Ishikawa (cell line): Measurements from ENCODE around the gene TMCO2.

Source experiments
- CEBPB ChIP-seq: IDR thresholded peaks from 2 replicates; pipeline ENCODE4 v1.6.1; 2012
- CREB1 ChIP-seq: IDR thresholded peaks from 2 replicates; pipeline ENCODE4 v1.6.1; 2012; ENCODE audit warnings: low read depth
- EGR1 ChIP-seq: IDR thresholded peaks from 2 replicates; pipeline ENCODE4 v1.6.1; 2012
- EP300 ChIP-seq: IDR thresholded peaks from 2 replicates; pipeline ENCODE4 v1.6.1; 2012; ENCODE audit warnings: borderline replicate concordance
- FOXM1 ChIP-seq: IDR thresholded peaks from 2 replicates; pipeline ENCODE4 v1.6.1; 2012; ENCODE audit warnings: low read depth, borderline replicate concordance
- NFIC ChIP-seq: IDR thresholded peaks from 2 replicates; pipeline ENCODE4 v1.6.1; 2012
- RAD21 ChIP-seq: IDR thresholded peaks from 2 replicates; pipeline ENCODE4 v1.6.1; 2012; ENCODE audit warnings: low read depth
- REST ChIP-seq: IDR thresholded peaks from 2 replicates; pipeline ENCODE4 v1.6.1; 2012; ENCODE audit warnings: low read depth, mild to moderate bottlenecking
- TAF1 ChIP-seq: IDR thresholded peaks from 2 replicates; pipeline ENCODE4 v1.6.1; 2012; ENCODE audit warnings: low read depth, mild to moderate bottlenecking
- TCF12 ChIP-seq: IDR thresholded peaks from 2 replicates; pipeline ENCODE4 v1.6.1; 2012; ENCODE audit warnings: low read depth
- TEAD4 ChIP-seq: IDR thresholded peaks from 2 replicates; pipeline ENCODE4 v1.6.1; 2012
- YY1 ChIP-seq: IDR thresholded peaks from 2 replicates; pipeline ENCODE4 v1.6.1; 2012; ENCODE audit warnings: low read depth
- ZBTB7A ChIP-seq: IDR thresholded peaks from 2 replicates; pipeline ENCODE4 v1.6.1; 2012; ENCODE audit warnings: low read depth
- TF ChIP-seq, protein P1 (sequence below): IDR thresholded peaks from 2 replicates; pipeline ENCODE4 v1.6.1; 2012
- TF ChIP-seq, protein P2 (sequence below): IDR thresholded peaks from 2 replicates; pipeline ENCODE4 v1.6.1; 2012

The TMCO2 gene

DNA sequence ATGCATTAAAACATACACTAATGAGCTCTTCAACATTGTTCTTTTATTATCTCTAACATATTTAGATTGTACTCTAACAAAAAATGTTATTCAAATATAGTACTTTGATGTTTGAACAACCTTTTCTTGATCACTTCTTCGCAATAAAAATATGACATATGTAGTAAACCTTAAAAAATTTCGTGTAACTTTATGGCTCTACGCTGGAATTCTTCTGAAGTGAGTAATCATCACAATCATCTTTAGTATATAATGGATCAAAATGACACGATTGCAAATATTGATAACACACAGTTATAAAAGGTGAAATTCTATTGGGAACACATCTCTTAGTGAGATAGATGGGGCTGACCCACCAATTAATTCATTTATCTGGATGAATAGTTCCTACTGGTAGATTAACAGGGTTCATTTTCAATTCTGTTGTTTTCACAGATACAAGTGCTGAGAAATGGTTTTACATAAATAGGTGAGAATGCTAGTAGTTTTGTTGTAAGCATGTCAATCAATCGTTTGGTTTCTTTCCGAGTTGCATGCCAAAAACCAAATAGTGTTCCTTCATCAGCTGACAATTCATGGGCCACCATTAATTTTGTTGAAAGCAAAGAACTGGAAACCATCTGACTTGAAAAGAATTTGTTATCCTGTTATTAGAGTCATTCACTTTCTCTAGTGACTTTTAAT is 8.8 kb downstream of the TMCO2 start:
- no peak for TF ChIP-seq EGR1
- TF ChIP-seq TAF1, result no peak
- TF ChIP-seq YY1, result no peak

DNA sequence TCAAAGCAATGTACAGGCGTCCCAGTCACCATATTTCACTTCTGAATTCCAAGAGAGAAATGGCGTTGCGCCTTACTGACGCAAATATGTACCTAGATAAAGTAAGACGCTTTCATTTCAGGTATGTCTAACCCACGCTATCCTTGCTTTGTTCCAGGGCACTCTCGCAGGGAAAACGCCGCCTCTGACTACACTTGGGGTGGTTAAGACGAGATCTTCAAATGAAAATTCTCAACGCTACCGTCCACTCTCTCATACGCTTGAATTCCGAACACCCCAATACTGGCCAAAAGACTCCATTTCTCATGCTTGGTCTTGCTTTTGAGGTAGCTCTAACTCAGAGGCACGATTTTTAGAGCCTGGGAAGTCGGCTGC is 9.6 kb downstream of the TMCO2 start:
- TF ChIP-seq, protein P1, sequence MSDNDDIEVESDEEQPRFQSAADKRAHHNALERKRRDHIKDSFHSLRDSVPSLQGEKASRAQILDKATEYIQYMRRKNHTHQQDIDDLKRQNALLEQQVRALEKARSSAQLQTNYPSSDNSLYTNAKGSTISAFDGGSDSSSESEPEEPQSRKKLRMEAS, result no peak
- no peak for TF ChIP-seq NFIC
- TF ChIP-seq, protein P2, sequence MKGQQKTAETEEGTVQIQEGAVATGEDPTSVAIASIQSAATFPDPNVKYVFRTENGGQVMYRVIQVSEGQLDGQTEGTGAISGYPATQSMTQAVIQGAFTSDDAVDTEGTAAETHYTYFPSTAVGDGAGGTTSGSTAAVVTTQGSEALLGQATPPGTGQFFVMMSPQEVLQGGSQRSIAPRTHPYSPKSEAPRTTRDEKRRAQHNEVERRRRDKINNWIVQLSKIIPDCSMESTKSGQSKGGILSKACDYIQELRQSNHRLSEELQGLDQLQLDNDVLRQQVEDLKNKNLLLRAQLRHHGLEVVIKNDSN, result no peak

DNA sequence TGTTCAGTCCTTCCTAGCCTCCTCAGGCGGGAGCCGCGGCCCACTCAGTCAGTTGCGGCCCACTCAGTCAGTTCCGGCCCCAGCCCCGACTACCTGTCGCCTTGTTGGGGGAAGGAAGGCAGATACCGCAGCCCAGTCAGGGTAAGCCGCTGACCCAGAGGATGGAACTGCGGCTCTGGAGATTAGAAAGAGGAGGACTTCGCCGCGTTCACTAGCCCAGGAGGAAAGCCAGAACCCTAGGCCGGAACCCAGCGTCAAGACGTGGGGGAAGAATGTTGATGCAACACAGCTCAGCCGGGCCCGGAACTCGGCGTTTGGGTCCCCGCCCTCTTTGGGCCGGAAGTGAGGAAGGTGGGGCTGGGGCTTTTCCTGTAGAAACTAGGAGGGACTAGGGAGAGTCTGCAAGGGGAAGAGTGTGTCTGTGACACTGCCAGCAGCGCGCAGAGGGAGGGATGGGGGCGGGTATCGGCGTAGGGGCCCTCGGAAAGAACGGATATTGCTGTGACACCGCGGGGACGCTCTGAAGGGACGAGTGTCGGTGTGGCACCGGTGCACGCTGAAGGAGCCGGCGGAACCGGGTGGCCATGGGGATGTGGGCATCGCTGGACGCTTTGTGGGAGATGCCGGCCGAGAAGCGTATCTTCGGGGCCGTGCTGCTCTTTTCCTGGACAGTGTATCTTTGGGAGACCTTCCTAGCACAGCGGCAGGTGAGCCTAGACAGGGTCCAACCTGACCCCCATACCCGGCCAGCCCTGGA is 10.1 kb downstream of the TMCO2 start, which contains the start of gene ZMPSTE24:
Gene ZMPSTE24, plus strand, starts transcription at position 549 of the 757 bp plus-strand sequence. Its CDS starts 36 bp downstream, at position 585.
- TF ChIP-seq, protein P2, result peak; percentile 50; the same call in 1 of the 2 replicates
- TF ChIP-seq YY1 (peak; percentile 77), CREB1 (peak; percentile 62; the same call in 1 of the 2 replicates), RAD21 (0 out of 2 replicates have a peak, but pooled peaks have one; percentile 22), FOXM1 (peak; percentile 55; the same call in 1 of the 2 replicates), TCF12 (peak; percentile 70), CEBPB (peak; percentile 47; the same call in 1 of the 2 replicates), TAF1 (peak; percentile 97), EGR1 (peak; percentile 54; the same call in 1 of the 2 replicates), EP300 (peak; percentile 44), REST (no peak; the same call in 1 of the 2 replicates), NFIC (peak; percentile 69), ZBTB7A (0 out of 2 replicates have a peak, but pooled peaks have one; percentile 41), TEAD4 (peak; percentile 52; the same call in 1 of the 2 replicates)
- TF ChIP-seq, protein P1, result peak; percentile 87

DNA sequence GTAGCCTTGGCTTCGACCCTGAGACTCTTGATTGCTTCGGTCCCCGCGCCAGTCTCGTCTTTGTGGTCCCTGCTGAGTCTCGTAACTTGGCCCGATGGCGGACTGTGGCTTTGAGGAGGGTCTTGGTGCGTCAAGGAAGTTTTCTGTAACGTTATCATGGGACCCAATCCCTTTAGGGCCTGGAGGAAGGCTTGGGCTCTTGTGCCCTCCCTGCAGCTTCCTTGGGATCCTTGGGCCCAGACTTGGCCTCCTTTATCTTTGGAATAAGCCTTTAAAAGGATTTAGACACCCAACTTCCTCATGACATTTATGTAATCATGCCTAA is 10.7 kb downstream of the TMCO2 start:
- TF ChIP-seq CREB1 (no peak), TEAD4 (no peak), EGR1 (no peak), CEBPB (no peak), YY1 (no peak), FOXM1 (no peak), TCF12 (no peak), NFIC (no peak)
- TF ChIP-seq, protein P1, result no peak

- TF ChIP-seq RAD21, result no peak
- no peak for TF ChIP-seq YY1
- no peak for TF ChIP-seq CEBPB
- TF ChIP-seq TAF1, result no peak
- no peak for TF ChIP-seq EGR1
Measured at GRCh38 chr1:40264354-40264781, 16.6 kb downstream of the TMCO2 start.

DNA sequence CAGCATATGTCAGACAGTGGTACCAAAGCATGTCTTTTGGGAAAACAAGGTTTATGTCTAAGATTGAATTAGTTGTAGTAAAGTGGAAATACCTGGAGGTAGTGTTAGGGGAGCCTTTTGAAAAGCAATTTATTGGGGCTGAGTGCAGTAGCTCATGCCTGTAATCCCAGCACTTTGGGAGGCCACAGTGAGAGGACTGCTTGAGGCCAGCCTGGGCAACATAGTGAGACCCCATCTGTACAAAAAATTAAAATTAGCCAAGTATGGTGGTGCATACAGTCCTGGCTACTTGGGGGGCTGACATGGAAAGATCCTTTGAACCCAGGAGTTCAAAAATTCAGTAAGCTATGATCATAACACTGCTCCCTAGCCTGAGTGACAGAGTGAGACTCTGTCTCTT is 17.6 kb downstream of the TMCO2 start:
- TF ChIP-seq YY1 (no peak), RAD21 (no peak), EGR1 (no peak), TEAD4 (no peak), TCF12 (no peak), CEBPB (no peak), FOXM1 (no peak)
- TF ChIP-seq, protein P2, result no peak

DNA sequence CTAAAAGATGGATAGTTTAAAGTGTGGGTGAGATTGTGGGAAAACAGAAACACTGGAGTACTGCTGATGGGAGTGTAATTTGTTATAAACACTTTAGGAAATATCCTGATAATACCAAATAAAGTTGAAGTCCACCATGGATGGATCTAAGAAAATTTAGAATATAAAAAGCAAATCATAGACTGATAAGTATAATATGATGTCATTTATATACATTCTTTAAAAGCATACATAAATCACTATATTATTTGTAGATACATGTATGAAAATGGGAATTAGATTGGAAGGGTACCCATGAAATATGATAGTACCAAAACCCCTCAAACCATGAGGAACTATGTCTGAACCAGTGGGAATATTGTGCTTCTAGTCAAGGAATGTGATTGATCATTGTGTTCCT is 18.2 kb downstream of the TMCO2 start:
- TF ChIP-seq, protein P1, result no peak
- TF ChIP-seq, protein P2, result no peak
- no peak for TF ChIP-seq RAD21
